Neural crest cell (in vitro differentiated cells): ENCODE results near the gene KCNK4. TPM values are rescaled to one million over a fixed set of nuclear protein-coding genes. Genes with fewer than 3 reads are reported as not detected.

Source experiments
- DNase-seq: peaks from one replicate; pipeline ENCODE4 v3.0.0; 2021; ENCODE audit warnings: low read depth, mixed read lengths, low spot score
- H3K27ac Mint-ChIP-seq: one replicate; pipeline ENCODE4 v1.8.0; 2021; ENCODE audit warnings: mild to moderate bottlenecking, mixed read lengths; ENCODE audit not compliant: unreplicated experiment
- H3K27me3 Mint-ChIP-seq: 2 replicates; pipeline ENCODE4 v1.8.0; 2021; ENCODE audit warnings: low read depth, mild to moderate bottlenecking, mixed read lengths
- H3K36me3 Mint-ChIP-seq: 2 replicates; pipeline ENCODE4 v1.8.0; 2021; ENCODE audit warnings: low read depth, mild to moderate bottlenecking, mixed read lengths
- H3K4me1 Mint-ChIP-seq: 2 replicates; pipeline ENCODE4 v1.8.0; 2021; ENCODE audit warnings: mixed read lengths
- H3K4me3 Mint-ChIP-seq: one replicate; pipeline ENCODE4 v1.8.0; 2021; ENCODE audit warnings: mild to moderate bottlenecking, mixed read lengths
- H3K9me3 Mint-ChIP-seq: 2 replicates; pipeline ENCODE4 v1.8.0; 2021; ENCODE audit warnings: mixed read lengths
- total RNA-seq: library from RNA; stranded (reverse); gene quantifications from 2 replicates; pipeline ENCODE4 v1.2.1, GENCODE V29; 2021
- TF ChIP-seq, protein P1 (sequence below): fragments of 200-600 bp; sonication (generic); conservative IDR thresholded peaks from 2 replicates; pipeline ENCODE4 v1.5.0; 2021; ENCODE audit warnings: antibody characterized with exemption, mild to moderate bottlenecking

KCNK4 gene
- total RNA-seq, 1 donor from 2014 or later = not detected

DNA sequence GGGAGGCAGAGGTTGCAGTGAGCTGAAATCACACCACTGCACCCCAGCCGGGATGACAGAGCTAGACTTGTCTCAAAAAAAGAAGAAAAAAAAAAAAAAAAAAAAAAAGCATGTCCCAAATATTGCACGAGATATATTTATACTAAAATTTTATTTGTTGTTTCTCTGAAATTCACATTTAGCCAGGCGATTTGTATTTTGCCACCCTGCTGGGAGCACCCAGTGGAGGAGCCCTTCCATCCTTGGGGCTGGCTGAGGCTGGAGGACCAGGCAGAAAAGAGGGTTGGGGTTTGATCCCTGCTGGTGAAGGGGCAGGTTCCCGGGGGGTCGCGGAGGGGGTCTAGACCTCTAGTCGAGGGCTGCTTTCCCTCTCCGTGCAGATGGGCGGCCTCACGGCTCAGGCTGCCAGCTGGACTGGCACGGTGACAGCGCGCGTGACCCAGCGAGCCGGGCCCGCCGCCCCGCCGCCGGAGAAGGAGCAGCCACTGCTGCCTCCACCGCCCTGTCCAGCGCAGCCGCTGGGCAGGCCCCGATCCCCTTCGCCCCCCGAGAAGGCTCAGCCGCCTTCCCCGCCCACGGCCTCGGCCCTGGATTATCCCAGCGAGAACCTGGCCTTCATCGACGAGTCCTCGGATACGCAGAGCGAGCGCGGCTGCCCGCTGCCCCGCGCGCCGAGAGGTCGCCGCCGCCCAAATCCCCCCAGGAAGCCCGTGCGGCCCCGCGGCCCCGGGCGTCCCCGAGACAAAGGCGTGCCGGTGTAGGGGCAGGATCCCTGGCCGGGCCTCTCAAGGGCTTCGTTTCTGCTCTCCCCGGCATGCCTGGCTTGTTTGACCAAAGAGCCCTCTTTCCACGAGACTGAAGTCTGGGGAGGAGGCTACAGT is 8.1 kb downstream of the KCNK4 start:
- no peaks in the 10 kb centered on the region for H3K9me3 Mint-ChIP-seq
- no peak for DNase-seq
- H3K27me3 Mint-ChIP-seq = peaks cover 91% of the 10 kb centered on the region
- H3K4me1 Mint-ChIP-seq = peaks cover 24% of the 10 kb centered on the region
- H3K36me3 Mint-ChIP-seq = no peaks in the 10 kb centered on the region
- TF ChIP-seq, protein P1, sequence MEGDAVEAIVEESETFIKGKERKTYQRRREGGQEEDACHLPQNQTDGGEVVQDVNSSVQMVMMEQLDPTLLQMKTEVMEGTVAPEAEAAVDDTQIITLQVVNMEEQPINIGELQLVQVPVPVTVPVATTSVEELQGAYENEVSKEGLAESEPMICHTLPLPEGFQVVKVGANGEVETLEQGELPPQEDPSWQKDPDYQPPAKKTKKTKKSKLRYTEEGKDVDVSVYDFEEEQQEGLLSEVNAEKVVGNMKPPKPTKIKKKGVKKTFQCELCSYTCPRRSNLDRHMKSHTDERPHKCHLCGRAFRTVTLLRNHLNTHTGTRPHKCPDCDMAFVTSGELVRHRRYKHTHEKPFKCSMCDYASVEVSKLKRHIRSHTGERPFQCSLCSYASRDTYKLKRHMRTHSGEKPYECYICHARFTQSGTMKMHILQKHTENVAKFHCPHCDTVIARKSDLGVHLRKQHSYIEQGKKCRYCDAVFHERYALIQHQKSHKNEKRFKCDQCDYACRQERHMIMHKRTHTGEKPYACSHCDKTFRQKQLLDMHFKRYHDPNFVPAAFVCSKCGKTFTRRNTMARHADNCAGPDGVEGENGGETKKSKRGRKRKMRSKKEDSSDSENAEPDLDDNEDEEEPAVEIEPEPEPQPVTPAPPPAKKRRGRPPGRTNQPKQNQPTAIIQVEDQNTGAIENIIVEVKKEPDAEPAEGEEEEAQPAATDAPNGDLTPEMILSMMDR = no peak
- H3K4me3 Mint-ChIP-seq = peak overlapping the region; percentile 73
- H3K27ac Mint-ChIP-seq = no peak overlapping the region

DNA sequence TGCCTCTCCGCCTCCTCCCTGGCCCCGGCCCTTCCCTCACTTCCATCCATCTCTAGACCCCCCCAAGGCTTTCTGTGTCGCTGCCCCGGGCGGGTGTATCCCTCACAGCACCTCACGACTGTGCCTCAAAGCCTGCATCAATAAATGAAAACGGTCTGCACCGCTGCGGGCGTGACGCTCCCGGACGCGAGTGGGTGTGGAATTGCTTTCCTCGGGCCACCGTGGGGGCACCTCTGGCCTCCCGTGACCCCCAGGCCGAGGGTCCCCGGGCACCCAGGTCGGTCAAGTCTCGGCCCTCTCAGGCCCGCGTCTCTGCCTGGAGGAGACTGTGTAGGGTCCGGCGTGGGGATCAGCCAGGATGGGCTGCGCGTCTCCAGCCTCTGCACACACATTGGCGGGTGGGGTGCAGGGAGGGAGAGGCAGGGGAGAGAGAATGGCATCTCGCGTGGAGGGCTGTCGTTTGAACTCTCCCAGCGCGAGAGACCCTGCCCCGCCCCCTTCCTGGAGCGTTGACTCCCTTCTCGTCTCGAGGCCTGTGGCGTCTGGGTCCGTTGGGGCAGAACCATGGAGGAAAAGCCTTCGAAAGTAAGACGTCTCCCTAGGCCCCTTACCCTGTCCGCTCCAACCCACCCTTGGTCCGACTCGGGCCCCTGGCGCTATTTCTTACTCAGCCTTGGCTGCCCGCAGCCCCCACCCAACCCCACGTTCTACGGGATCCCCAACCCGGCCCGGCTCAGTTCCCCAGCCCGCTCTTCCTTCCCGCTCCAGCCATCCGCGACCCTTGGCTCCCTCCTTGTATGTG is 8.9 kb downstream of the KCNK4 start, which contains the start of gene CATSPERZ:
Gene CATSPERZ, plus strand, starts transcription at position 512 of the 802 bp plus-strand sequence. Its CDS starts 53 bp downstream, at position 565.
- peaks cover 23% of the 10 kb centered on the region for H3K4me1 Mint-ChIP-seq
- peak within 1 kb of the TSS; percentile 81 for H3K4me3 Mint-ChIP-seq
- DNase-seq = no peak
- H3K27me3 Mint-ChIP-seq = peaks cover 88% of the 10 kb centered on the region
- H3K36me3 Mint-ChIP-seq = no peaks in the 10 kb centered on the region
- TF ChIP-seq, protein P1 = no peak
- no peak within 1 kb of the TSS for H3K27ac Mint-ChIP-seq
- no peaks in the 10 kb centered on the region for H3K9me3 Mint-ChIP-seq

DNA sequence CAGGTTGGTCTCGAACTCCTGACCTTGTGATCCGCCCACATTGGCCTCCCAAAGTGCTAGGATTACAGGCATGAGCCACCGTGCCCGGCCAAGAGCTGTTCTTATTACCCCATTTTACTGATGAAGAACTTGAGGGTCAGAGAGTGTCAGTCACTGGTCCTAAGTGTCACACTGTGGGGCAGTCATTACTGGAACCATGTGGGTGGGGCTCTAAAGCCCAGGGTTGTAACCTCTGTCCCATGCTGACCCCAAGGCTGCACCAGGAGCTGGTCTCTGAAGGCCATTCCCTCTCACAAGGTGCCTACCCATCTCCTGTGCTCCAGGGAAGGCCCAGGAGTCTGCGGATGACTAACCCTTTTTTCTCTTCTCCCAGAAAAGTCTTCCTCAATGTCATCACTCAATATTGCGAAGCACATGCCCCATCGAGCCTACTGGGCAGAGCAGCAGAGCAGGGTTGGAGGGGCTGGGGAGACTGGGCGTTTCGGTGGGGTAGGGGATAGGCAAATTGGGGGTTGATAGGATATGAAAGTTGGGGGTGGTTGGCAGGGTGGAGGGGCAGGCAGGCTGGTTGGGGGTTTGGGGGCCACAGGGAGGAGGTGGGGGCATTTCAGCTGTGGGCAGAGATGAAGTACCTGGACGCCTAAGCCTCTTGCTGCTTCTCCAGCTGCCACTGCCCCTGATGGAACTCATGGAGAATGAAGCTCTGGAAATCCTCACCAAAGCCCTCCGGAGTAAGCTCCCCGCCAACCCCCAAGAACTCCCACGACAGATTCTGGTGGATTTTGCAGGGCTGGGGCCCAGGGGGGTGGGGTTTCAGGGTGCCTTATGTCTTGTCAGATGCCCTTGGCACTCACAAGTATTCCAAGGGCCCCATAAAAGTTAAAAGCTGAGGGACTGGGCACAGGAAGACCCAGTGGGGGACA is 12.3 kb downstream of the KCNK4 start:
- H3K4me1 Mint-ChIP-seq = peaks cover 29% of the 10 kb centered on the region
- peaks cover 56% of the 10 kb centered on the region for H3K27me3 Mint-ChIP-seq
- H3K36me3 Mint-ChIP-seq = no peaks in the 10 kb centered on the region
- TF ChIP-seq, protein P1 = no peak
- H3K9me3 Mint-ChIP-seq = no peaks in the 10 kb centered on the region
- no peak for DNase-seq
- H3K27ac Mint-ChIP-seq = no peak overlapping the region
- H3K4me3 Mint-ChIP-seq = no peak overlapping the region

DNA sequence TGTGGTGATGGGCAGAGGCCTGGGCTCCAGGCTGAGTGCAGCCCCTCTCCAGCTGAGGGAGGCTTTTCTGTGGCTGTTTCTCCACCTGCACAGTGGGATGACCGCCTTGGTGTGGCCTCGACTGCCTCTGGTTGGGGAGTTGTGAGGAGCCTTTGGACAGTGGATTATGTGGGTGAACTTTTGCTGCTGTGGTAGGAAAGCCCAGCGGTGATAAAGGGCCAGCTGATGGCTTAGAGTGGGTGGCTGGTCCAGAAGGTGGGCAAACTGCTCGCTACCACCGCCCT is 12.9 kb downstream of the KCNK4 start:
- Mint-ChIP-seq H3K36me3 (no peaks in the 10 kb centered on the region), H3K27me3 (peaks cover 50% of the 10 kb centered on the region), H3K4me1 (peaks cover 29% of the 10 kb centered on the region), H3K27ac (no peak overlapping the region), H3K9me3 (no peaks in the 10 kb centered on the region), H3K4me3 (peak overlapping the region; percentile 90)
- DNase-seq = no peak
- TF ChIP-seq, protein P1 = no peak
